GM21576 (cell line): ENCODE measurements around the gene TRIM62.

Source experiments
- ATAC-seq: cut with Tn5 transposase; IDR thresholded peaks from one replicate; pipeline ENCODE4 v1.9.1; 2021; ENCODE audit warnings: mild to moderate bottlenecking, moderate library complexity; ENCODE audit not compliant: unreplicated experiment

TRIM62 gene

GRCh38 chr1:33180911-33181890, 642 bp downstream of the TRIM62 start:
- ATAC-seq: peak; percentile 66

GRCh38 chr1:33180226-33180910, 1.5 kb downstream of the TRIM62 start:
- no peak for ATAC-seq

DNA sequence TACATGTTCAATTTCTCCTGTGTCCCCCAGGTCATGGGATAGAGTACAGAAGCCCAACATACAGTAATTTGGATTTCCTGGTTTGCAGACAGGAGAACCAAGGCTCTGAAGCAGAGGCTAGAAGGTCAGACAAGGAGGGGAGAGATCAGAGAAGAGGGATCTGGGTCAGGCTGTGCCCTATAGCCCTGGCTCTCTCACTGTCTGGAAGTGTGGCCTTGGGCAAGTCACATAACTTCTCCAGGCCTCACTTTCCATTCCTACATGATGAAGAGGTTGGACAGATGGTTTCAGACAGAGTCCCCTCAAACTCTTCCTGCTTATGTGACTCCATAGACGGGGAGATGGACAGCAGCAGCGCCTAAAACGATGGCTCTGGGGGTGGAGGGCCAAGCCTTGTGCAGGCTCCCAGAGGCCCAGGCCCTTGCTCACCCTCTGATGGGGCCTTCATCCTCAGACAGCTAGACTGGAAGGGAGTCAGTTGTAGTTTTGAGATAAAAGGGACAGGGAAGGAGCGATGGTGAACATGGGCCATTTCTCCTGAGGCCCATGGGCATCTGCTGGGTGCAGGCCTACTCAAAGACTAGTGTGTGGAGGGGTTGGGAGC, 2.9 kb downstream of the TRIM62 start:
- no peak for ATAC-seq

DNA sequence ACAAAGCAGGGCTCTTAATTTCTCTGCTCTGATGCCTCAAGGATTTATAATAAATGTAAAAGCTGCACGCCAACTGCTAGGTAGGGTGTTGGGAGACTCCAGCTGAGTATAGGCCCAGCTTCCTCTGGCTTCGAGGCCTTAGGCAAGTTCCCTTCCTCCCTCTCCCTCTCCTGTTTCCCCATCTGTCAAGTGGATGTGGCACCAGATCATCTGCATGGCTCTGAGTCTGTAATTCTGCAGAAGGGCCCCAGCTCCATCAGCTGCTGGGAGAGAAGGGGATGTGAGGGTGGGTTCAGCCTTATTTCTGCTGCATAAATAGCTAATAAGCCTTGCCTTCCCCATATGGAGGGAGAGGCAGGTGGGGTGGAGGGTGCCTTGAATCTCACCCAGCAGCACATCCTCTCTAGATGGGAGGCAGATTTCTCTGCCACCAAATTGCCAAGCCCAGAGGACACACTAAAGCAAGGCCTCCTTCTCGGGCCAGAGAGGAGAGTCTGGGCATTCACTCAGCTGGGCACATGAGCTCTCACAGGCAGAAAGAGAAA, 3.8 kb downstream of the TRIM62 start:
- ATAC-seq: no peak

GRCh38 chr1:33176887-33177286, 5.0 kb downstream of the TRIM62 start:
- ATAC-seq: no peak

DNA sequence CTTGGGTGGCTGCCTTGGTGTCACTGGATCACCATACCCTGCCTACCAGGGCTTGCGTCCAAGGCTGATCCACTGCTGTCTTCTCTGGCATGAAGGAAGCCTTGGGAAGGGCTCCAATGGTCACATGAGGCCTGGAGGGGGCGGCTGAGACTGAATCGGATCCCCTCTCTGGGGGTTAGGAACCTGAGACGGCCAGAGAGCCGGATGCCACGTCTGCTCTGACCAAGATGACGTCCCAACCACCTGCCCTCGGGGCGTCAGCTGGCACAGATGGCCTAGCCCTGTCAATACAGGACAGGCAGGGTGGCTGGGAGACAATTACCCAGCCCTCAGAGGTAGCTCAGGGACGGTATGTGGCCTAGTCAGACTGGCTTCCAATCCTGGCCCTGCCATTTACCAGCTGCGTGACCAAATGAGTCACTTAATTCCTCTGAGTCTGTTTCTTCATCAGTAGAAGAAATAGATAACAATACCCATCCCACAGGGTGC, 5.4 kb downstream of the TRIM62 start:
- ATAC-seq: no peak

DNA sequence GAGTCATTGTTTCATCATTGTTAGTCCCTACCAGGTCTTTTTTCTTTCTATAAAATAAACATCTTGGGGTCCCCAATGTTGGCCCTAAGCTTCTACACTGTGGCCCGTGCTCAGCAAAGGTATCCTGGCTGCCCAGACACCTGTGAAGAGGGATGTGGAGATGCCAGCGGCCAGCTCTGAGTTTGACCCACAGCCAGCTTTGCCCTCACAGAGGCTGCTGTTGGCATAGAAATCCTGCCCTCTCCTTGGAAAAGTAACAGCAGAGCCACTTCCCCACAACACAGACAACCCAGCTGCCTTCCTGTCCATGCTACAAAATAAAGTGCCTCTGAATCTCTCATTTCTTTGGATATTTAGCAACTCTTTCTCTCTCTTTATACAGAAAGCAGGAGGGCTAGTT, 6.0 kb downstream of the TRIM62 start:
- no peak for ATAC-seq

- no peak for ATAC-seq
Measured at GRCh38 chr1:33173091-33173490, 8.8 kb downstream of the TRIM62 start.

DNA sequence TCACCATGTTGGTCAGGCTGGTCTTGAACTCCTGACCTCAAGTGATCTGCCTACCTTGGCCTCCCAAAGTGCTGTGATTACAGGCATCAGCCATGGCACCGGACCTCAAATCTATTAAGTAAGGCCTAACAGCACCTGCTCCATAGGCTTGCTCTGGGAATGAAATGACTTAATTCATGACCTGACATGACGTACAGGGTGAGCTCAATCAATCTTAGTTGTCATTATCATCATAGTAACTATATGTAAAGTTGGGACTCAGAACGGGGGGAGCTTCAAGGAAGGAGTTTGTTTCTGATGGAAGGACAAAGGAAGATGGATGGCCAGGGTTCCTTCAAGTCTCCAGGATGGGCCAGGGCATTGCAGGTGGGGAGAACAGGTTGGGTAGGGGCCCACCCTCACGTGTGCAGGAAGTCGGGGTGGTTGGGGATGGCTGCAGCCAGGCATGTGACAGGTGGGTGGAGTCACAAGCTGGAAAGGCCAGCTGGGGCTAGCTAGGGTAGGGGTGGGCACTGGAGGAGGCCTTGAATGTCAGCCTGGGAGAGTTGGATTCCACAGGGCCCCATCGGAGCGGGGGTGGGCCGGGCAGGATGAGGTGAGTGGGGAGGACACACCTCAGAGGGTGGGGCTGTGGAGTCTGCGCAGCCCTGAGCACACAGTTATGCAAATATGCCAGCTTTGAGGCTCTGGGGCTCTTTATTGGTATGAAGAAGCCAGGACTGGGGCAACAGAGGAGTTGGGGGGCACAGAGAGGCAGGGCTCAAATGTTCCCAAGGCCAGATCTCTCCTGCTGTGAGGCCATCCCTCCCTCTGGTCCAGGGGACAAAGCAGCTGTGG, 9.6 kb downstream of the TRIM62 start:
- no peak for ATAC-seq

GRCh38 chr1:33170351-33171274, 11.2 kb downstream of the TRIM62 start:
- no peak for ATAC-seq

DNA sequence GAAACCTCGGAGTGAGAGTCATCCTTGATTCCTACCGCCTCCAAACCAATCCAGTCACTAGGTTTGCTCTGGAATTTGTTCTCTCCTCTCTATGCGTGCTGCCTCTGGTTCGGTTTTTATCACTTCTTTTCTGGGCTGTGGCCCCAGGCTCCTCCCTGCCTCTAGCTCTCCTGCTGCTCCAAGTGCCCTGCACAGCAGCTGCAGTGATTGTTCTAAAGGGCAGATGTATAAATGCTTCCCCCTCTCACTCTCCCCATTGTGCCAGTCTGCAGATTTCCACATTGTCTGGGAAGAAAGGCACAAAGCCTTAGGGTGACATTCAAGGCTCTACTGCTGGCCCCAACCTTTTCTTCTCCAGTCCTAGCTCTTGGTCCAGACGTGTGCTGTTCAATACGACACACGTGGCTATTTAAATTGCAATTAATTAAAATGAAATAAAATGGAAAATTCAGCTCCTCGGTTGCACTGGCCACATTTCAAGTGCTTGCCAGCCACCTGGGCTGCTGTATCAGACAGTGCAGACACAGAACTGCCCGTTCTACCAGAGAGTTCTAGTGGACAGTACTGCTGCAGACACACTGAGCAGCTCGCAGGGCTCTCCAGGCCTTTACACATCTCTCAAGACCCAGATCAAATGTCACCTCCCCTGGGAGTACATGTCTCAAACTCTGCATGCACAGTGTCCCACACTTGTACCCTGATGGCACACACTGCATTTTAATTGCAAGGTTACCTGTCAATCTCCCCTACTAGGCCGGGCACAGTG, 12.4 kb downstream of the TRIM62 start:
- ATAC-seq: no peak

DNA sequence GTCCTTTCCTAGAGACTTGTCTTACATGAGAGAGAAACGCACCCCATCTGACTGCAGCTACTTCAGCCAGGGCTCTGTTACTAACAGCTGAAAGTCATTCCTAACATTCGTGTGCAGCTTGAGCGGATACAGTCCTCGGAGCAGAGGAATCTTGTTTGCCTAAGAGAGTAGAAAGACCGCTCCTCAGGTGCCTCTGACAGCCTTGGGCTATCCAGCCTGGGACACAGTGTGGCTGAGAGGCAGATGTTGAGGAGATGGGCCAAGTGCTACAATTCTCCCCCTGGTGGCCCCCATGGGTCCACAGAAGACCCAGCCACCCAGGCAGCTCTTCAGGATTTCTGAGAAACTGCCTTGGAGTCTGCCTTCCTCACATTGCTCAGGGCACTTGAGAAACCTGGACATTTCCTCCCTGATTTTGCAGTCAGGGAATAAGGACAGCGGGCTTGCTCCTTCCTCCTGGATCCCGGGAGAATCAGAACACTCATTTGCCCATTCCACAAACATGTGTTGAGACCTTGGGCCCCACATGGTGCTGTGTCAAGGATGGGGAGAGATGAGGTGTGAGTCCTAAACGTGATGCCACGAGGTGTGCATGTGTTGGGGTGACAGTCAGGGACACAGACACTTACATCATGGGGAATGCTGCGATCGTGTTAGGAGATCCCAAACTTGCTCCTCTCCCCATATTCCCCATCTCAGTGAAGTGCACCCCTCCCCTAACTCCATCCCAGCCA, 13.1 kb downstream of the TRIM62 start:
- no peak for ATAC-seq

DNA sequence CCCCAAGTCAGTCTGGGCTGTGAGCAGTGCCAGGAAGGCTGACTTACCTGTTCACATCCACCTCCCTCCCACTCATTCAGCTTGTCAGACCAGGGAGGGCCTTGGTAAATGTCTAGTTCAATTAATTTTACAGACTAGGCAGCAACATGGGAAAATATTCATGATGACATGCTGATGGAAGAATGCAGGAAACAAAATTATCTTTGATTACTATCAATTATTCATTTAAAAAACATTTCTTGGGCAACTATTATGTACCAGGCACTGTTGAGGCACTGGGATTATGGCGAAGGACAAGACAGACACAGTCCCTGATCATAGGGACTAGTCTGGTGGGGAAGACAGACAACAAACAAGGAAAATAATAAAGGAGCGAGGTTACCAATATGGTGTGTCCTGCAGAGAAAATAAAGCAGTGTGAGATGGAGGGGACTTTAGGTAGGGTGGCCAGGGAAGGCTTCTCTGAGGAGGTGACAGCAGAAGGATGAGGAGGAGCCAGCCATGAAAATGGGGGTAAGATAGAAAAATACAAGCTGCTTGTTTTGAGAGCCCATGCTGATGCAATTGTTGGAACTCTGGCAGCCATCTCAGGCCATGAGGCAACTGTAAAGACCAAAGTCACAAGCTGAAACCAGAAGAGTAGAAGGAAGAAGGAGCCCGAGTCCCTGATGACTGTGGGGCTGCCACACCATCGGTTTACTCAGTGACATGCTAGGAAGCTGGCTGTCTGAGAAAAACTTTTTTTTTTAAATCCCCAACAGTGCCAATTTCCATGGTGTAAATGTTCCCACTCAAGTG, 14.0 kb downstream of the TRIM62 start:
- ATAC-seq: no peak

GRCh38 chr1:33165809-33166208, 16.0 kb downstream of the TRIM62 start:
- no peak for ATAC-seq

- no peak for ATAC-seq
Measured at GRCh38 chr1:33165209-33165608, 16.6 kb downstream of the TRIM62 start.

DNA sequence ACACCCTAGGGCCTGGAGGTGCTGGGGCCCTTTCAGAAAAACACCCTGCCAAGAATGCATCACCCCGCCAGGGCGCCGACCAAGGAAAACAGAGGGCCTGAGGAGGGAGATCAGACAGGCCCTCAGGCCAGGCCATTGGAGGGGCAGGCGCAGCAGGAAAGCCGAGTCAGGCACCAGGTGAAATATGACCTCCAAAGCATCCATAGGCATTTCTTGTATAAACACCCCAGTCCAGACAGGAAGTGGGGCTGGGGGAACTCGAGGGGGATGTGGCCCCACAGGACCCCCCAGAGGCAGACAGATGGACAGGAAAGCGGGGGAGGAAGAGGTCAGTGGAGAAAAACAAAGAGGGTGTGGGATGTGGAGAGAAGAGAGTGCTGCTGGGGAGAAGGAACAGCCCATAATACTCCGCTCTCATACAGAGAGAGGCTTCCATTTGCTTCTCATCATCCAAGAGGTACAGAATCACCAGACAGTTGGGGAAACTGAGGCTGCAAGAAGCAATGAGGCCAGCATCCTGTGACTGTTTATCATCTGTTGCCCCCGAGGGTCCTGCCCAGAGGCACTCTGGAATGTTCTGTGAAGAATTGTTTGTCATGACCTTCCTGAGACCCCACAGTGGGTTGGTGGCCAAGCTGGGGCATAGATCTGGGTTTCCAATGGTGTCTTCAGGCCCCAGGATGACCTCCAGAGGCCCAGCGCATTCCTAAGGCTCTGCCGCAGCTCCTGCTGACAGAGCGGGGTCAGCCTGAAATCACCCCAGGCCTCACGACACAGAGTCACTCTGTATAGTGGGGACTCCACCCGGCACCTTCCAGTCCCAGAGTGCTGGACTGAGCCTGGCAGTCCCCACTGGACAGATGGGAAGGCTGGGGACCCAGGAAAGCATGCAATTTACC, 18.0 kb downstream of the TRIM62 start:
- no peak for ATAC-seq
